Activated T-helper 17 cell treated with anti-CD3 and anti-CD28 coated beads, Interleukin-2, amount 50 U/mL, for 72 hours (primary cell): Measurements from ENCODE around the gene NEGR1. TPM values are rescaled to one million over a fixed set of nuclear protein-coding genes. Genes with fewer than 3 reads are reported as not detected.

Source experiments
- ATAC-seq: fragments of 150-1000 bp; cut with Tn5 transposase; replicated peaks from 2 replicates; pipeline ENCODE4 v1.10.0; 2021; ENCODE audit warnings: mild to moderate bottlenecking, moderate library complexity
- H3K27ac Mint-ChIP-seq: one replicate; pipeline ENCODE4 v1.8.0; 2022; ENCODE audit warnings: mixed read lengths
- H3K27me3 Mint-ChIP-seq: one replicate; pipeline ENCODE4 v1.8.0; 2022; ENCODE audit warnings: mixed read lengths
- H3K36me3 Mint-ChIP-seq: one replicate; pipeline ENCODE4 v1.8.0; 2022; ENCODE audit warnings: low read depth, mild to moderate bottlenecking, mixed read lengths
- H3K4me1 Mint-ChIP-seq: one replicate; pipeline ENCODE4 v1.8.0; 2022; ENCODE audit warnings: mixed read lengths
- H3K4me3 Mint-ChIP-seq: one replicate; pipeline ENCODE4 v1.8.0; 2022; ENCODE audit warnings: mild to moderate bottlenecking, mixed read lengths
- H3K9me3 Mint-ChIP-seq: one replicate; pipeline ENCODE4 v1.8.0; 2022; ENCODE audit warnings: mixed read lengths
- total RNA-seq, 2 donors: library from RNA; stranded (reverse); gene quantifications; one replicate each; pipeline ENCODE4 v1.2.3, GENCODE V29; 2022

The NEGR1 gene
- total RNA-seq, 2 donors from 2014 or later, result not detected

- Mint-ChIP-seq H3K4me3 (no peak overlapping the region), H3K27me3 (no peaks in the 10 kb centered on the region), H3K4me1 (no peaks in the 10 kb centered on the region), H3K27ac (no peak overlapping the region), H3K9me3 (peaks cover 6% of the 10 kb centered on the region), H3K36me3 (no peaks in the 10 kb centered on the region)
- no peak for ATAC-seq
These were observed 750.0 kb downstream of the NEGR1 start for GRCh38 chr1:71532343-71532742.

- Mint-ChIP-seq H3K27ac (no peak overlapping the region), H3K36me3 (no peaks in the 10 kb centered on the region), H3K4me3 (no peak overlapping the region), H3K9me3 (peaks cover 4% of the 10 kb centered on the region), H3K27me3 (no peaks in the 10 kb centered on the region), H3K4me1 (no peaks in the 10 kb centered on the region)
- no peak for ATAC-seq
These were observed 755.5 kb downstream of the NEGR1 start for GRCh38 chr1:71526824-71527223.

- Mint-ChIP-seq H3K36me3 (no peaks in the 10 kb centered on the region), H3K4me1 (no peaks in the 10 kb centered on the region), H3K9me3 (peaks cover 4% of the 10 kb centered on the region), H3K27me3 (no peaks in the 10 kb centered on the region), H3K4me3 (no peak overlapping the region), H3K27ac (no peak overlapping the region)
- ATAC-seq, result no peak
These were observed 759.6 kb downstream of the NEGR1 start for GRCh38 chr1:71522721-71523120.

- Mint-ChIP-seq H3K27ac (no peak overlapping the region), H3K9me3 (peaks cover 2% of the 10 kb centered on the region), H3K4me1 (no peaks in the 10 kb centered on the region), H3K27me3 (no peaks in the 10 kb centered on the region), H3K36me3 (no peaks in the 10 kb centered on the region), H3K4me3 (no peak overlapping the region)
- no peak for ATAC-seq
These were observed 760.6 kb downstream of the NEGR1 start for GRCh38 chr1:71521655-71522264.

- H3K27ac Mint-ChIP-seq, result no peak overlapping the region
- no peaks in the 10 kb centered on the region for H3K36me3 Mint-ChIP-seq
- no peak for ATAC-seq
- H3K4me3 Mint-ChIP-seq, result no peak overlapping the region
- no peaks in the 10 kb centered on the region for H3K27me3 Mint-ChIP-seq
- no peaks in the 10 kb centered on the region for H3K4me1 Mint-ChIP-seq
- peaks cover 8% of the 10 kb centered on the region for H3K9me3 Mint-ChIP-seq
These were observed 770.8 kb downstream of the NEGR1 start for GRCh38 chr1:71511505-71511904.

GRCh38 chr1:71510725-71511124, 771.6 kb downstream of the NEGR1 start:
- Mint-ChIP-seq H3K4me3 (no peak overlapping the region), H3K4me1 (no peaks in the 10 kb centered on the region), H3K36me3 (no peaks in the 10 kb centered on the region), H3K27me3 (no peaks in the 10 kb centered on the region), H3K27ac (no peak overlapping the region), H3K9me3 (peaks cover 8% of the 10 kb centered on the region)
- ATAC-seq, result no peak

- Mint-ChIP-seq H3K4me1 (no peaks in the 10 kb centered on the region), H3K4me3 (no peak overlapping the region), H3K36me3 (no peaks in the 10 kb centered on the region), H3K27ac (no peak overlapping the region), H3K27me3 (no peaks in the 10 kb centered on the region), H3K9me3 (peaks cover 8% of the 10 kb centered on the region)
- no peak for ATAC-seq
These were observed 773.2 kb downstream of the NEGR1 start for GRCh38 chr1:71509051-71509595.

- peaks cover 12% of the 10 kb centered on the region for H3K9me3 Mint-ChIP-seq
These were observed 780.3 kb downstream of the NEGR1 start for GRCh38 chr1:71502006-71502405.

GRCh38 chr1:71498542-71498941, 783.8 kb downstream of the NEGR1 start:
- Mint-ChIP-seq H3K27me3 (no peaks in the 10 kb centered on the region), H3K4me1 (no peaks in the 10 kb centered on the region), H3K4me3 (no peak overlapping the region), H3K27ac (no peak overlapping the region), H3K9me3 (peaks cover 9% of the 10 kb centered on the region), H3K36me3 (no peaks in the 10 kb centered on the region)
- ATAC-seq, result no peak

More at GRCh38 chr1:71502006-71502405, 780.3 kb downstream of the NEGR1 start:
- H3K4me3 Mint-ChIP-seq, result no peak overlapping the region
- no peaks in the 10 kb centered on the region for H3K36me3 Mint-ChIP-seq
- no peak for ATAC-seq
- no peak overlapping the region for H3K27ac Mint-ChIP-seq
- H3K27me3 Mint-ChIP-seq, result no peaks in the 10 kb centered on the region
- no peaks in the 10 kb centered on the region for H3K4me1 Mint-ChIP-seq

- Mint-ChIP-seq H3K4me1 (no peaks in the 10 kb centered on the region), H3K27me3 (no peaks in the 10 kb centered on the region), H3K36me3 (no peaks in the 10 kb centered on the region), H3K4me3 (no peak overlapping the region), H3K9me3 (no peaks in the 10 kb centered on the region), H3K27ac (no peak overlapping the region)
- no peak for ATAC-seq
These were observed 788.2 kb downstream of the NEGR1 start for GRCh38 chr1:71494163-71494562.

GRCh38 chr1:71492298-71493041, 789.9 kb downstream of the NEGR1 start:
- Mint-ChIP-seq H3K27me3 (no peaks in the 10 kb centered on the region), H3K27ac (no peak overlapping the region), H3K36me3 (no peaks in the 10 kb centered on the region), H3K9me3 (peaks cover 5% of the 10 kb centered on the region), H3K4me1 (no peaks in the 10 kb centered on the region), H3K4me3 (no peak overlapping the region)
- ATAC-seq, result no peak

- H3K27me3 Mint-ChIP-seq, result no peaks in the 10 kb centered on the region
- peaks cover 5% of the 10 kb centered on the region for H3K9me3 Mint-ChIP-seq
- H3K27ac Mint-ChIP-seq, result no peak overlapping the region
- ATAC-seq, result no peak
- no peak overlapping the region for H3K4me3 Mint-ChIP-seq
- no peaks in the 10 kb centered on the region for H3K4me1 Mint-ChIP-seq
- no peaks in the 10 kb centered on the region for H3K36me3 Mint-ChIP-seq
These were observed 791.9 kb downstream of the NEGR1 start for GRCh38 chr1:71490432-71490831.

- Mint-ChIP-seq H3K9me3 (peaks cover 5% of the 10 kb centered on the region), H3K27ac (no peak overlapping the region), H3K4me3 (no peak overlapping the region), H3K36me3 (no peaks in the 10 kb centered on the region), H3K4me1 (no peaks in the 10 kb centered on the region), H3K27me3 (no peaks in the 10 kb centered on the region)
- ATAC-seq, result no peak
These were observed 793.6 kb downstream of the NEGR1 start for GRCh38 chr1:71488555-71489252.

GRCh38 chr1:71473331-71473730, 809.0 kb downstream of the NEGR1 start:
- Mint-ChIP-seq H3K36me3 (no peaks in the 10 kb centered on the region), H3K27ac (no peak overlapping the region), H3K4me1 (no peaks in the 10 kb centered on the region), H3K27me3 (no peaks in the 10 kb centered on the region), H3K9me3 (peaks cover 4% of the 10 kb centered on the region), H3K4me3 (no peak overlapping the region)
- ATAC-seq, result no peak

GRCh38 chr1:71465093-71465492, 817.2 kb downstream of the NEGR1 start:
- no peaks in the 10 kb centered on the region for H3K36me3 Mint-ChIP-seq
- no peak overlapping the region for H3K4me3 Mint-ChIP-seq
- no peaks in the 10 kb centered on the region for H3K4me1 Mint-ChIP-seq
- H3K27me3 Mint-ChIP-seq, result no peaks in the 10 kb centered on the region
- no peak overlapping the region for H3K27ac Mint-ChIP-seq
- peaks cover 9% of the 10 kb centered on the region for H3K9me3 Mint-ChIP-seq
- ATAC-seq, result no peak
